Naive thymus-derived CD4-positive, alpha-beta T cell (primary cell): ENCODE data around the gene STPG1. TPM values are rescaled to one million over a fixed set of nuclear protein-coding genes. Genes with fewer than 3 reads are reported as not detected.

ENCODE experiments used
- ATAC-seq: fragments of 150-1000 bp; cut with Tn5 transposase; 2 replicates; pipeline ENCODE4 v1.10.0; 2021; ENCODE audit warnings: mild to moderate bottlenecking, moderate library complexity
- CTCF ChIA-PET: fragments of 350-600 bp; sonication (Branson Sonifier 250); formaldehyde crosslinking; loops from one replicate; lab custom pipeline; 2021; ENCODE audit warnings: antibody characterized with exemption; lab: Charles Lee
- POLR2A ChIA-PET: fragments of 350-600 bp; sonication (Branson Sonifier 250); formaldehyde crosslinking; loops from one replicate; lab custom pipeline; 2021; ENCODE audit warnings: antibody characterized with exemption, inconsistent platforms; lab: Charles Lee
- DNase-seq, 9 donors: peaks; one replicate each; pipeline versions ENCODE4 v3.0.0 to v3.0.0-alpha.2; 2020 to 2022; ENCODE audit warnings: mixed read lengths in 1 of 9
- H3K27ac ChIP-seq: one replicate; pipeline ENCODE4 v1.7.0; 2013; ENCODE audit warnings: mild to moderate bottlenecking, low read depth, low read length, moderate library complexity
- H3K27me3 ChIP-seq, 2 donors: one replicate each; pipeline ENCODE4 v1.7.0; 2013; ENCODE audit warnings: low read length in 2 of 2, mild to moderate bottlenecking in 2 of 2, moderate library complexity in 2 of 2; ENCODE audit not compliant: control insufficient read depth in 2 of 2, insufficient read depth in 2 of 2
- H3K36me3 ChIP-seq, 3 experiments: 1 replicate in 2 of 3; 2 replicates in 1 of 3; pipeline ENCODE4 v1.7.0; 2013; ENCODE audit warnings: low read length in 3 of 3, mild to moderate bottlenecking in 3 of 3, moderate library complexity in 1 of 3; ENCODE audit not compliant: insufficient read depth in 3 of 3, control insufficient read depth in 2 of 3
- H3K4me1 ChIP-seq, 2 donors: one replicate each; pipeline ENCODE4 v1.7.0; 2013; ENCODE audit warnings: low read length in 2 of 2, mild to moderate bottlenecking in 2 of 2, moderate library complexity in 1 of 2; ENCODE audit not compliant: control insufficient read depth in 2 of 2, insufficient read depth in 2 of 2
- H3K4me3 ChIP-seq: 2 replicates; pipeline ENCODE4 v1.7.0; 2013; ENCODE audit warnings: mild to moderate bottlenecking, low read length
- H3K9me3 ChIP-seq, 3 experiments: 1 replicate in 2 of 3; 2 replicates in 1 of 3; pipeline ENCODE4 v1.7.0; 2013; ENCODE audit warnings: low read length in 3 of 3; ENCODE audit not compliant: control insufficient read depth in 2 of 3
- H3K27ac Mint-ChIP-seq, 9 donors: one replicate each; pipeline ENCODE4 v1.8.0; 2020 to 2022; ENCODE audit warnings: mixed read lengths in 9 of 9, mild to moderate bottlenecking in 8 of 9, moderate library complexity in 5 of 9, inconsistent platforms in 2 of 9
- H3K27me3 Mint-ChIP-seq, 5 donors: one replicate each; pipeline ENCODE4 v1.8.0; 2021 to 2022; ENCODE audit warnings: mixed read lengths in 5 of 5, mild to moderate bottlenecking in 1 of 5
- H3K36me3 Mint-ChIP-seq, 5 donors: one replicate each; pipeline ENCODE4 v1.8.0; 2020 to 2022; ENCODE audit warnings: mixed read lengths in 5 of 5, mild to moderate bottlenecking in 3 of 5, inconsistent platforms in 1 of 5
- H3K4me1 Mint-ChIP-seq, 7 donors: one replicate each; pipeline ENCODE4 v1.8.0; 2020 to 2022; ENCODE audit warnings: mixed read lengths in 7 of 7, mild to moderate bottlenecking in 3 of 7, inconsistent platforms in 1 of 7
- H3K4me3 Mint-ChIP-seq, 10 donors: one replicate each; pipeline ENCODE4 v1.8.0; 2020 to 2022; ENCODE audit warnings: mild to moderate bottlenecking in 10 of 10, mixed read lengths in 10 of 10, moderate library complexity in 6 of 10, inconsistent platforms in 2 of 10
- H3K9me3 Mint-ChIP-seq, 11 donors: one replicate each; pipeline ENCODE4 v1.8.0; 2020 to 2022; ENCODE audit warnings: mixed read lengths in 11 of 11, mild to moderate bottlenecking in 4 of 11, inconsistent platforms in 1 of 11, moderate library complexity in 1 of 11
- intact Hi-C, 2 donors: fragments of 100-400 bp; cut with micrococcal nuclease; formaldehyde crosslinking; loops; one replicate each; pipeline ENCODE4 v1.15.1; 2023
- polyA plus RNA-seq, 2 donors: library from polyadenylated mRNA; unstranded; fragments of 300-500 nt; fragmentation: Illumina TruSeq; gene quantifications; one replicate each; pipeline ENCODE4 v1.2.3, GENCODE V29; 2021
- total RNA-seq, 6 experiments: library from RNA in 5 of 6; stranded (reverse) in 5 of 6; gene quantifications; 1 replicate in 5 of 6; 2 replicates in 1 of 6; pipeline ENCODE4 v1.2.3 and lab custom pipeline; 2021 to 2026

The STPG1 gene
- total and polyA plus RNA-seq, 7 experiments from 2014 or later, result 3.1 to 10.1 (median 5.3) TPM

DNA sequence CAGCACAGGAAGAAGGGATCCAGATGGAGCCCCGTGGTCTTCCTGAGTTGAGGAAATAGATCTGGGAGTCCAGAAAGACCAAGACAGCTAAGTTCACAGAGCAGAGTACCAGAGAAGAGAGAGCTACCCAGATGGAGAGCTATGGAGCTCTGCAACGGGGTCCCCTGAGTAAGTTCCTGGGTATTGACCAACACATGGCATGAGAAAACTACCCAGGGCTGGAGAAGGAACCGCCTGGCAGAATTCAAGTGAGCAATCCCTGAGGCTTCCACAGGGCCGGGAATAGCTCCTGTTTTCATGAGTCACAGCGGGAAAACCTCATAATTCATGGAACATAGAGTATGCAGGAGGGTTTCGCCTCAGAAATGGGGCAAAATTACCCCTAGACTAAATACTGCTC lies 19.7 kb downstream of the STPG1 start:
- H3K9me3 Mint-ChIP-seq, result peaks cover 0 to 2% (median 0%) of the 10 kb centered on the region in 11 donors
- DNase-seq, result no peak
- peaks cover 12 to 29% of the 10 kb centered on the region in 2 donors for H3K4me1 ChIP-seq
- intact Hi-C loops, result loop anchor here (2.0 to 10.0 kb wide), 5 partner anchors 193 to 527 kb away; partner anchors contain the start of genes FUCA1 (in 1 of the 2) and SRRM1 (in 1 of the 2)
- ChIA-PET CTCF (interaction anchor here (0.6 to 7.8 kb wide), 19 partner anchors 11 to 442 kb away, joined by 3 to 253 read pairs (median 5); partner anchors contain the start of genes NIPAL3 and STPG1), POLR2A (interaction anchor here (0.7 to 2.4 kb wide), 9 partner anchors 10 to 249 kb away, joined by 3 to 9 read pairs (median 5); partner anchors contain the start of genes RCAN3 and SRRM1)
- H3K4me1 Mint-ChIP-seq, result peaks cover 26 to 45% (median 40%) of the 10 kb centered on the region in 7 donors
- no peaks in the 10 kb centered on the region for H3K27me3 Mint-ChIP-seq
- H3K36me3 Mint-ChIP-seq, result peaks cover 0 to 9% (median 0%) of the 10 kb centered on the region in 5 donors
- H3K27ac Mint-ChIP-seq, result peak overlapping the region in 8 of 9 donors; percentile 69 to 97 (median 94)
- no peak overlapping the region for H3K4me3 ChIP-seq
- H3K9me3 ChIP-seq, result no peaks in the 10 kb centered on the region
- H3K4me3 Mint-ChIP-seq, result peak overlapping the region in 2 of 10 donors; percentile 67 to 68
- H3K36me3 ChIP-seq, result no peaks in the 10 kb centered on the region
- H3K27ac ChIP-seq, result peak overlapping the region; percentile 60
- no peak for ATAC-seq
- no peaks in the 10 kb centered on the region for H3K27me3 ChIP-seq

- no peak overlapping the region for H3K4me3 ChIP-seq
- H3K27me3 ChIP-seq, result no peaks in the 10 kb centered on the region
- H3K4me1 ChIP-seq, result peaks cover 12 to 29% of the 10 kb centered on the region in 2 donors
- no peaks in the 10 kb centered on the region for H3K9me3 ChIP-seq
- H3K27ac Mint-ChIP-seq, result peak overlapping the region; percentile 69 to 97 (median 94)
- peaks cover 0 to 14% (median 0%) of the 10 kb centered on the region in 5 donors for H3K36me3 Mint-ChIP-seq
- peaks cover 26 to 45% (median 40%) of the 10 kb centered on the region in 7 donors for H3K4me1 Mint-ChIP-seq
- DNase-seq (peak in 6 of 9 donors; percentile 22 to 49 (median 40)), ATAC-seq (no peak)
- peaks cover 0 to 2% (median 0%) of the 10 kb centered on the region in 11 donors for H3K9me3 Mint-ChIP-seq
- ChIA-PET POLR2A (interaction anchor here (0.7 to 2.4 kb wide), 10 partner anchors 9 to 250 kb away, joined by 3 to 9 read pairs (median 6); partner anchors contain the start of genes NIPAL3, RCAN3 and SRRM1), CTCF (interaction anchor here (0.6 to 7.8 kb wide), 26 partner anchors 10 to 442 kb away, joined by 3 to 253 read pairs (median 5); partner anchors contain the start of genes NIPAL3 and STPG1)
- H3K27me3 Mint-ChIP-seq, result no peaks in the 10 kb centered on the region
- no peaks in the 10 kb centered on the region for H3K36me3 ChIP-seq
- H3K4me3 Mint-ChIP-seq, result peak overlapping the region; percentile 1 to 68 (median 53)
- intact Hi-C loops, result loop anchor here (1.0 to 10.0 kb wide), 8 partner anchors 22 to 526 kb away; partner anchors contain the start of genes FUCA1 (in 1 of the 2), NIPAL3 (in 1 of the 2) and SRRM1 (in 1 of the 2)
- H3K27ac ChIP-seq, result peak overlapping the region; percentile 60
Measured at GRCh38 chr1:24392982-24393650, 20.5 kb downstream of the STPG1 start.

DNA sequence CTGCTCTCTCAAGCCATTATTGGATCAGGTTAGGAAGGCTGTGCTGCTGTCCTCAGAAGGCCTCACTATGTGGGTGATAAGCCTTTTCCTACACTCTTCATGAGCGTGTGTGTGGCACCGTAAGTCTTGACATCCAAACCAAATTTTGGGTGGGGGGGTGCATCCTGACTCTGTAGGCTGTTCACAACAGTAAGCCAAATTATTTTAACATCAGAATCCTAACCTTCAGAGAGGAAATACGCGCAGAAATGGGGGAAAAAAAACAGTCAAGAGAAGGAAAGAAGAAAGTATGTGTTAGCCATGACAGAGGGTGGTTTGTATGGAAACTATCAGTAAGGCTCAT lies 21.0 kb downstream of the STPG1 start:
- CTCF ChIA-PET, result interaction anchor here (0.6 to 7.8 kb wide), 27 partner anchors 10 to 810 kb away, joined by 3 to 253 read pairs (median 5); partner anchors contain the start of genes NIPAL3 and STPG1
- Mint-ChIP-seq H3K4me1 (peaks cover 26 to 45% (median 40%) of the 10 kb centered on the region in 7 donors), H3K9me3 (peaks cover 0 to 2% (median 0%) of the 10 kb centered on the region in 11 donors), H3K27ac (peak overlapping the region; percentile 69 to 97 (median 94)), H3K36me3 (peaks cover 0 to 19% (median 0%) of the 10 kb centered on the region in 5 donors), H3K27me3 (no peaks in the 10 kb centered on the region), H3K4me3 (peak overlapping the region; percentile 18 to 77 (median 64))
- H3K4me3 ChIP-seq, result no peak overlapping the region
- H3K36me3 ChIP-seq, result no peaks in the 10 kb centered on the region
- peaks cover 12 to 29% of the 10 kb centered on the region in 2 donors for H3K4me1 ChIP-seq
- intact Hi-C loops, result loop anchor here (1.0 to 10.0 kb wide), 8 partner anchors 23 to 525 kb away; partner anchors contain the start of genes FUCA1 (in 1 of the 2), NIPAL3 (in 1 of the 2) and SRRM1 (in 1 of the 2)
- POLR2A ChIA-PET, result interaction anchor here (0.6 to 2.4 kb wide), 11 partner anchors 10 to 352 kb away, joined by 3 to 9 read pairs (median 5); partner anchors contain the start of genes CLIC4, NIPAL3, RCAN3 and SRRM1
- H3K27me3 ChIP-seq, result no peaks in the 10 kb centered on the region
- H3K27ac ChIP-seq, result peak overlapping the region; percentile 60
- no peak for DNase-seq
- no peak for ATAC-seq
- H3K9me3 ChIP-seq, result no peaks in the 10 kb centered on the region

GRCh38 chr1:24391882-24392603 lies 21.5 kb downstream of the STPG1 start:
- H3K4me3 Mint-ChIP-seq, result peak overlapping the region in 9 of 10 donors; percentile 18 to 77 (median 66)
- H3K4me1 Mint-ChIP-seq, result peaks cover 26 to 45% (median 40%) of the 10 kb centered on the region in 7 donors
- peak in 8 of 9 donors; percentile 29 to 60 (median 47) for DNase-seq
- Histone ChIP-seq H3K27me3 (no peaks in the 10 kb centered on the region), H3K4me3 (peak overlapping the region; percentile 35), H3K27ac (peak overlapping the region; percentile 60), H3K4me1 (peaks cover 12 to 29% of the 10 kb centered on the region in 2 donors), H3K36me3 (no peaks in the 10 kb centered on the region), H3K9me3 (no peaks in the 10 kb centered on the region)
- peak; percentile 81 for ATAC-seq
- H3K27me3 Mint-ChIP-seq, result no peaks in the 10 kb centered on the region
- H3K36me3 Mint-ChIP-seq, result peaks cover 0 to 24% (median 0%) of the 10 kb centered on the region in 5 donors
- intact Hi-C loops, result loop anchor here (1.0 to 10.0 kb wide), 13 partner anchors 23 to 525 kb away; partner anchors contain the start of genes NIPAL3 (in 2 of the 2), FUCA1 (in 1 of the 2) and SRRM1 (in 1 of the 2)
- POLR2A ChIA-PET, result interaction anchor here (0.6 to 2.4 kb wide), 9 partner anchors 23 to 353 kb away, joined by 3 to 9 read pairs (median 6); partner anchors contain the start of genes CLIC4, NIPAL3, RCAN3 and SRRM1
- peak overlapping the region; percentile 76 to 97 (median 94) for H3K27ac Mint-ChIP-seq
- CTCF ChIA-PET, result interaction anchor here (0.6 to 7.8 kb wide), 42 partner anchors 8 to 811 kb away, joined by 3 to 253 read pairs (median 5); partner anchors contain the start of genes GRHL3, NIPAL3 and STPG1
- peaks cover 0 to 2% (median 0%) of the 10 kb centered on the region in 11 donors for H3K9me3 Mint-ChIP-seq

DNA sequence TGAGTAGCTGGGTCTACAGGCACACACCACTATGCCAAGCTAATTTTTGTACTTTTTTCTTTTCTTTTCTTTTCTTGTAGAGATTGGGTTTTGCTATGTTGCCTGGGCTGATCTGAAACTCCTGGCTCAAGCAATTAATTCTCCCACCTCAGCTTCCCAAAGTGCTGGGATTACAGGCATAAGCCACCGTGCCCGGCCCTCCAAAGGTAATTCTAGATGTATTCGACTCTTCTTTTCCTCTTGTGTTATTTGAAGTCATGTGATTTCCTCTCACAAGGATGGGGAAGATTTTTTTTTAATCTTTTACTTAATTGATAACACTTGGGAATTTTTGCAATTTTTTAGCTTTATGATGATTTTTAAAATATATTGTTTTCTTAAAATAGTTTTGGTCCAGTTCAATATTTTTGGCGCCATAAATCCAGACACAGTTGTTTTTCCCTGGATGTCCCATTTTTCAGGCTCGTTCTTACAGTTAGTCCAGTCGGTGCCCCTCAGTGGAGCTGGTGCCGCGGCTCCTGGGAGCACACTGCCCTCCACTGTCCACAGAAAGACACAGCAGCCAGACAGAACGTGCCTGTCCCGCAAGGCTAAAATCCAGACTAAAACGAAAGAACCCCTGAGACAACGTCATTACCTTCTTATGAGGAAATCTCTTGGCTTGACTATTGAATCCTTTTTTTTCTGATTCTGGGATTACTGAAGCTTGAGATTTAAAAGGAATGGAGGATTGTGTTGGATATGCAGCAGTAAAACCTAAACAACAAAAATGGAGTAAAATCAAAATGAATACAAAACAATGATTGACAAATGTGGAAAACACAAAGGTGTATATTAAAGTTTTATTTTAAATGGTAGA lies 22.4 kb downstream of the STPG1 start:
- ChIA-PET CTCF (interaction anchor here (0.6 to 7.8 kb wide), 44 partner anchors 9 to 582 kb away, joined by 3 to 253 read pairs (median 4); partner anchors contain the start of genes GRHL3, NIPAL3 and STPG1), POLR2A (interaction anchor here (0.7 to 2.1 kb wide), 5 partner anchors 23 to 251 kb away, joined by 3 to 9 read pairs (median 4); partner anchors contain the start of genes NIPAL3 and STPG1)
- peaks cover 0 to 2% (median 0%) of the 10 kb centered on the region in 11 donors for H3K9me3 Mint-ChIP-seq

More for the DNA sequence above, 22.4 kb downstream of the STPG1 start:
- Mint-ChIP-seq H3K4me1 (peaks cover 26 to 45% (median 40%) of the 10 kb centered on the region in 7 donors), H3K36me3 (peaks cover 0 to 30% (median 0%) of the 10 kb centered on the region in 5 donors), H3K27me3 (no peaks in the 10 kb centered on the region), H3K4me3 (peak overlapping the region; percentile 61 to 87 (median 74)), H3K27ac (peak overlapping the region; percentile 76 to 97 (median 94))
- Histone ChIP-seq H3K9me3 (no peaks in the 10 kb centered on the region), H3K27me3 (no peaks in the 10 kb centered on the region), H3K36me3 (no peaks in the 10 kb centered on the region), H3K4me1 (peaks cover 12 to 29% of the 10 kb centered on the region in 2 donors), H3K27ac (peak overlapping the region; percentile 60), H3K4me3 (peak overlapping the region; percentile 35)
- intact Hi-C loops, result loop anchor here (1.0 to 10.0 kb wide), 9 partner anchors 24 to 524 kb away; partner anchors contain the start of genes FUCA1 (in 1 of the 2) and NIPAL3 (in 1 of the 2)
- DNase-seq (peak; percentile 37 to 70 (median 63)), ATAC-seq (peak; percentile 91)
